Type B pancreatic cell (in vitro differentiated cells): ENCODE results near the gene RPS6KA2. TPM values are rescaled to one million over a fixed set of nuclear protein-coding genes. Genes with fewer than 3 reads are reported as not detected.

Source experiments
- DNase-seq: peaks from one replicate; pipeline ENCODE4 v3.0.0; 2021; ENCODE audit warnings: mixed read lengths; ENCODE audit not compliant: unreplicated experiment; ENCODE audit errors: extremely low spot score
- H3K27ac Mint-ChIP-seq: 2 replicates; pipeline ENCODE4 v1.8.0; 2021; ENCODE audit warnings: mild to moderate bottlenecking, mixed read lengths
- H3K27me3 Mint-ChIP-seq: 2 replicates; pipeline ENCODE4 v1.8.0; 2021; ENCODE audit warnings: mixed read lengths
- H3K36me3 Mint-ChIP-seq: 2 replicates; pipeline ENCODE4 v1.8.0; 2021; ENCODE audit warnings: mixed read lengths
- H3K4me1 Mint-ChIP-seq: one replicate; pipeline ENCODE4 v1.8.0; 2021; ENCODE audit warnings: mixed read lengths; ENCODE audit not compliant: unreplicated experiment
- H3K4me3 Mint-ChIP-seq: 2 replicates; pipeline ENCODE4 v1.8.0; 2021; ENCODE audit warnings: mild to moderate bottlenecking, mixed read lengths
- H3K9me3 Mint-ChIP-seq: 2 replicates; pipeline ENCODE4 v1.8.0; 2021; ENCODE audit warnings: mixed read lengths
- total RNA-seq: library from RNA; stranded (reverse); gene quantifications from 2 replicates; pipeline ENCODE4 v1.2.1, GENCODE V29; 2021; ENCODE audit warnings: low replicate concordance
- TF ChIP-seq, protein P1 (sequence below): fragments of 200-600 bp; sonication (generic); conservative IDR thresholded peaks from 2 replicates; pipeline ENCODE4 v1.5.0; 2021; ENCODE audit warnings: antibody characterized with exemption, mild to moderate bottlenecking

Gene RPS6KA2
- total RNA-seq, 1 donor from 2014 or later, result 23.8 TPM

GRCh38 chr6:166453651-166454050 lies 173.4 kb downstream of the RPS6KA2 start:
- H3K9me3 Mint-ChIP-seq, result peaks cover 10% of the 10 kb centered on the region
- H3K36me3 Mint-ChIP-seq, result peaks cover 29% of the 10 kb centered on the region
- TF ChIP-seq, protein P1, sequence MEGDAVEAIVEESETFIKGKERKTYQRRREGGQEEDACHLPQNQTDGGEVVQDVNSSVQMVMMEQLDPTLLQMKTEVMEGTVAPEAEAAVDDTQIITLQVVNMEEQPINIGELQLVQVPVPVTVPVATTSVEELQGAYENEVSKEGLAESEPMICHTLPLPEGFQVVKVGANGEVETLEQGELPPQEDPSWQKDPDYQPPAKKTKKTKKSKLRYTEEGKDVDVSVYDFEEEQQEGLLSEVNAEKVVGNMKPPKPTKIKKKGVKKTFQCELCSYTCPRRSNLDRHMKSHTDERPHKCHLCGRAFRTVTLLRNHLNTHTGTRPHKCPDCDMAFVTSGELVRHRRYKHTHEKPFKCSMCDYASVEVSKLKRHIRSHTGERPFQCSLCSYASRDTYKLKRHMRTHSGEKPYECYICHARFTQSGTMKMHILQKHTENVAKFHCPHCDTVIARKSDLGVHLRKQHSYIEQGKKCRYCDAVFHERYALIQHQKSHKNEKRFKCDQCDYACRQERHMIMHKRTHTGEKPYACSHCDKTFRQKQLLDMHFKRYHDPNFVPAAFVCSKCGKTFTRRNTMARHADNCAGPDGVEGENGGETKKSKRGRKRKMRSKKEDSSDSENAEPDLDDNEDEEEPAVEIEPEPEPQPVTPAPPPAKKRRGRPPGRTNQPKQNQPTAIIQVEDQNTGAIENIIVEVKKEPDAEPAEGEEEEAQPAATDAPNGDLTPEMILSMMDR, result no peak
- no peak overlapping the region for H3K4me3 Mint-ChIP-seq
- no peak overlapping the region for H3K27ac Mint-ChIP-seq
- no peak for DNase-seq
- no peaks in the 10 kb centered on the region for H3K4me1 Mint-ChIP-seq
- no peaks in the 10 kb centered on the region for H3K27me3 Mint-ChIP-seq

DNA sequence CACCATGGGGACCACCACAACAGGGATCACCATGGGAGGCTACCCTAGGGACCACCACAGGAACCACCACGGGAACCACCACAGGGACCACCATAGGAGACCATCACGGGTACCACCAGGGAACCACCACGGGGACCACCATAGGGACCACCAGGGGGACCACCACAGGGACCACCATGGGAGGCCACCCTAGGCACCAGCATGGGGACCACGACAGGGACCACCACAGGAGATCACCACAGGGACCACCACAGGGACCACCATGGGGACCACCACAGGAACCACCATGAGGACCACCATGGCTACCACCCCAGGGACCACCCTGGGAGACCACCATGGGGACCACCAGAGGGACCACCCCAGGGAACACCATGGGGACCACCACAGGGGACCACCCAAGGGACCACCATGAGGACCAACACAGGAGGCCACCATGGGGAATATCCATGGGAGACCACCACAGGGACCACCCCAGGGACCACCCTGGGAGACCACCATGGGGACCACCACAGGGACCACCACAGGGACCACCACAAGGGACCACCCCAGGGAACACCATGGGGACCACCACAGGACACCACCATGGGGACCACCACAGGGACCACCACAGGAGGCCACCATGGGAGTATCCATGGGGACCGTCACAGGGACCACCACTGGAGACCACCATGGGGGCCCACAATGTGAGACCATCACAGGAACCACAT lies 176.7 kb downstream of the RPS6KA2 start:
- Mint-ChIP-seq H3K27me3 (no peaks in the 10 kb centered on the region), H3K4me3 (no peak overlapping the region), H3K9me3 (peaks cover 10% of the 10 kb centered on the region), H3K27ac (no peak overlapping the region), H3K4me1 (no peaks in the 10 kb centered on the region), H3K36me3 (peaks cover 33% of the 10 kb centered on the region)
- TF ChIP-seq, protein P1, result no peak
- DNase-seq, result no peak

- no peaks in the 10 kb centered on the region for H3K27me3 Mint-ChIP-seq
- peaks cover 33% of the 10 kb centered on the region for H3K36me3 Mint-ChIP-seq
- TF ChIP-seq, protein P1, result no peak
- no peak overlapping the region for H3K4me3 Mint-ChIP-seq
- peaks cover 10% of the 10 kb centered on the region for H3K9me3 Mint-ChIP-seq
- H3K27ac Mint-ChIP-seq, result no peak overlapping the region
- no peaks in the 10 kb centered on the region for H3K4me1 Mint-ChIP-seq
- DNase-seq, result no peak
Observed at GRCh38 chr6:166449641-166450040, 177.4 kb downstream of the RPS6KA2 start.

GRCh38 chr6:166449036-166449435 lies 178.0 kb downstream of the RPS6KA2 start:
- H3K4me3 Mint-ChIP-seq, result no peak overlapping the region
- TF ChIP-seq, protein P1, result no peak
- peaks cover 10% of the 10 kb centered on the region for H3K9me3 Mint-ChIP-seq
- no peak overlapping the region for H3K27ac Mint-ChIP-seq
- DNase-seq, result no peak
- H3K27me3 Mint-ChIP-seq, result no peaks in the 10 kb centered on the region
- H3K36me3 Mint-ChIP-seq, result peaks cover 33% of the 10 kb centered on the region
- no peaks in the 10 kb centered on the region for H3K4me1 Mint-ChIP-seq

GRCh38 chr6:166448432-166448831 lies 178.6 kb downstream of the RPS6KA2 start:
- TF ChIP-seq, protein P1, result no peak
- Mint-ChIP-seq H3K4me1 (no peaks in the 10 kb centered on the region), H3K27me3 (no peaks in the 10 kb centered on the region), H3K36me3 (peaks cover 33% of the 10 kb centered on the region), H3K27ac (no peak overlapping the region), H3K9me3 (peaks cover 10% of the 10 kb centered on the region), H3K4me3 (no peak overlapping the region)
- no peak for DNase-seq
